DOHH2 (cell line): Measurements from ENCODE around the gene SLC4A2.

Experiments
- EZH2phosphoT487 ChIP-seq: fragments of 200-600 bp; sonication (generic); IDR thresholded peaks from 2 replicates; pipeline ENCODE4 v1.6.1; 2017; ENCODE audit warnings: borderline replicate concordance, mild to moderate bottlenecking, antibody characterized with exemption, low read length, moderate library complexity, mixed read lengths
- TF ChIP-seq, protein P1 (sequence below): fragments of 200-600 bp; sonication (generic); IDR thresholded peaks from one replicate; pipeline ENCODE4 v1.5.1; 2014; ENCODE audit warnings: antibody characterized with exemption, mild to moderate bottlenecking, low read depth, low read length; ENCODE audit not compliant: poor library complexity, severe bottlenecking

DNA sequence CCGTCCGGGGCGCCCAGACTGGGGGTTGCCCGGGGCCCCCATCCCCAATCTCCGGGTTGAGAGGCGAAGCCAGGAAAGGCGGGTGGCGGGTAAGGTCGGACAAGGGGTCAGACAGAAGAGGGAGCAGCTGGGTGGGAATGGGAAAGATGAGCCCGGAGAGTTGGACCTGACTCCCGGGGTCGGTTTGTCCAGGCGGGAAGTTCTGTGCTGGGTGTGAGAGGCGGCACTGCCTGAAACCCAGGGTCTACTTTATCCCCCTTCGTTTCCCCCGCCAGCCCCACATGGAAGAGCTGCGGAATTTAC is 675 bp downstream of the SLC4A2 start:
- TF ChIP-seq, protein P1, sequence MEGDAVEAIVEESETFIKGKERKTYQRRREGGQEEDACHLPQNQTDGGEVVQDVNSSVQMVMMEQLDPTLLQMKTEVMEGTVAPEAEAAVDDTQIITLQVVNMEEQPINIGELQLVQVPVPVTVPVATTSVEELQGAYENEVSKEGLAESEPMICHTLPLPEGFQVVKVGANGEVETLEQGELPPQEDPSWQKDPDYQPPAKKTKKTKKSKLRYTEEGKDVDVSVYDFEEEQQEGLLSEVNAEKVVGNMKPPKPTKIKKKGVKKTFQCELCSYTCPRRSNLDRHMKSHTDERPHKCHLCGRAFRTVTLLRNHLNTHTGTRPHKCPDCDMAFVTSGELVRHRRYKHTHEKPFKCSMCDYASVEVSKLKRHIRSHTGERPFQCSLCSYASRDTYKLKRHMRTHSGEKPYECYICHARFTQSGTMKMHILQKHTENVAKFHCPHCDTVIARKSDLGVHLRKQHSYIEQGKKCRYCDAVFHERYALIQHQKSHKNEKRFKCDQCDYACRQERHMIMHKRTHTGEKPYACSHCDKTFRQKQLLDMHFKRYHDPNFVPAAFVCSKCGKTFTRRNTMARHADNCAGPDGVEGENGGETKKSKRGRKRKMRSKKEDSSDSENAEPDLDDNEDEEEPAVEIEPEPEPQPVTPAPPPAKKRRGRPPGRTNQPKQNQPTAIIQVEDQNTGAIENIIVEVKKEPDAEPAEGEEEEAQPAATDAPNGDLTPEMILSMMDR, result no peak
- no peak for TF ChIP-seq EZH2phosphoT487
